Measurements from ENCODE around the gene MYO16.

MYO16 gene

DNA sequence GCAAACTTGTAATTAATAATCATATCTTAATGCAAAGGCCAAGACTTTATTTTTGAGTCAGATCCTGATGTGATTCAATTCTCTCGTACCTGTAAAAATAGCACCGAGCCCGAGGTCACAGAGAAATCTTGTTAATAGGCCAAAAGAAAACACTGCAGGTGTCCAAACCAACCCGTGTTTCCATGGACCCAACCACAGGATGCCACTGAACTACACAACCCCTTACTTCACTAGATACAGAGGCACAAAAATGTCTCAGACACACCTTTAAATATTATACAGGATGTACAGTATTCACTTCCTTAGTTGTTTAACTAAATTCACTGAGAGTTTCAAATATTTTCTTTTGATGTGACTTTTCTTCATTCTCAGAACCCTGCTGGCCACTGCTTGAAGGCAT is 530.9 kb downstream of the MYO16 start:
- DNase-seq, result no peak

DNA sequence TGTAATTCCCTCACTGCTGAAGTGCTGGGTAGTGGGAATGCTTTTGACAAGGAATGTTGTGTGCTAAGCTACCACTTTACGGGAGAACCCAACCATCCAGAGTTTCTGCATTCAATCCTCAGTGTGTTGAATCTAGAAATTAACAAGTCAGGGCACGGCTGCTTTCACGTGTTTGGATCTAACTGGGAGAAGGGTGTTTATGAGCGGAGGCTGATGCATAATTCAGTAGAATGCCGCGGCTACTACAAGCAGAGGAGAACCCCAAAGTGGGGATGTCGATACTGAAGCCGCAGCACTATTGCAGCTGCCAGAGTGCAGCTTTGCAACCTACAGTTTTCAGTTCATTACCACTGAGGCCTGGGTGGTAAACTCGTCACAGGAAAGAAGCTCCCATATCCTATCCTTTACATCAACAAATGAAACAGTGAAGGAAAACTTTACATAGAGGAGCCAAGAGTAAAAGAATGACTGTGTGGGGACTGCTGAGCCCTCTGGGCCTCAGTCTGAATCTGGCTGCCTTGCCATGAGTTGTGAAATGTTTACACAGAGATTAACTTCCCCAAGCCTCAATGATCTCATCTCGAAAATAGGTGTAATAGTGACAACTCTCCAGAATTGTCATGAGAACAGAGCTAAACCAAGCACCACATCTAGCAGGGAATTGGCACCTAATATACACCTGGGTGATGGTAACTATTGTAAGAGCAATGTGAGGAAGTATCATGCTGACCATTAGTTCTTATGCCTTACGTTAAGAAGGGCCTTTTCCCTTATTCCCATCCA is 531.7 kb downstream of the MYO16 start:
- DNase-seq, result no peak

DNA sequence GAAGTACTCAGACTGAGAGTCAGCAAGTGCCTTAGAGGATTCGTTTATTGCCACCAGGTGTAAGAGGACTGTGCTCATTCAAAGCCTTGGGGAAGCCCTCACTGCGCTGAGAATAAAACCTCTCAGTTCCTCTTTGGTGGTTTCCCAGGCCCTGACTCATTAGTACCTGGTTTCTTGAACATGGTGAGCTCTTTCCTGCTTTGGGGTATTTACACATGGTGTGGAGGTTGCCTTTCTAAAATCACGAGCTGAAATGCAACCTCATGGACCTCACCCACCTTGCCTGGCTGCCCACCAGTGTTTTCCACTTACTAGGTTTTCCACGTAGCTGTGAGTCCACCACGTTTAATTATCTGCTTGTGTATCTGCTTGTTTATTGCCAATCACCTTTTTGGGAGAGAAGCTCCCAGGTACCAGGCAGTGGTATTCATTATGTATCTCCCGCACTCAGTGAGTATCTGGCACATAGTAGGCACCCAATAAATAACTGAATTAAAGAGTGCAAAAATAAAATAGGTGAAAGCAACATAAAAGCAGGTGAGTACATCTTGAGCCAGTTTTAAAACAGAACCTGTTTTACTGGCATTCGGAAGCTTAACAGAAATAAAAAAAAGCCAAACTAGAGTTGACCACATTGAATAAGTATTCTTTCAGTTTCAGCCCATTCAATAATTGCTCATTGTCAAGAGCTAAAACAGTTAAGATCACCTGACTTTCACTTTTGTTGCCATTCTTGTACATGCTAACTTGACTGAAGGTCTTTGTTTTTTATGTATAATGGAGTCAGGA is 533.0 kb downstream of the MYO16 start:
- DNase-seq, result no peak

DNA sequence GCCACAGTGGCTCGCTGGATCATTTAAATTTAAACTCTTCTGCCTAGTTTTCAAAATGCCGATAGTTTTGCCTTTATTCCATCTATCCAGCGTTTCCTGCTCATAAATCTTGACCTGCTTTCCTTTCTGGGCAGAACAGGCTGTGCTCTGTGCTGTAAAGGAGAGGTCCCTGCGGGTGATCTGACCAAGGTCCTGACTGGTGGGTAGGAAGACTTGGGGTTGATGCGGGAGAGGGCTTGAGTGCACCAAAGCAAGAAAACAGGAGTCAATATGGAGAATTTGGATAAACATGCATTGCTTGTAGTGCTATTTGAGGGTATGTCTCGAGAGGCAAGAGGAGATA is 533.6 kb downstream of the MYO16 start:
- no peak for DNase-seq

DNA sequence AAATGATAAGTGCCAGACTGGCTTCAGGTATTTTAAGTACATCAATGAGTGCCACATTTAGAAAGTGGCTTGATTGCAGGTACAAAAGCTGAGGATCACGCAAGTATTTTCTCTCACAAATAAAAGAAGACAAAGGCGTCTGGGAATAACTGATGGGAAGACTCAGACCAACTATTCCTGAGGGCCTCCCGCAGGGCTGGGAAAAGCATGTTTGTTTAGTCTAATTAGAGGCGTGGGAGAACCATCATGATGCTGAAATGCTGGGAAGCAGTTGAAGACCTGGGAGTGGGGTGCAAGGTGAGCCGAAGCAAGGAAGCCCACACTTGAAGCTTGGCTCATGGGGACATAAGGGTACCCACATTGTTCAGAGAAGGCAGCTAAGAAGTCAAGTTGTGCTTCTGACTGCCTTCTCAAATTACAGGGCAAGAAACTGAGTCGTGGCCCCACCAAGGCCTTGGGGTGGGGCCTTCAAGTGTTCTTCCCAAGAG is 536.0 kb downstream of the MYO16 start:
- no peak for DNase-seq

DNA sequence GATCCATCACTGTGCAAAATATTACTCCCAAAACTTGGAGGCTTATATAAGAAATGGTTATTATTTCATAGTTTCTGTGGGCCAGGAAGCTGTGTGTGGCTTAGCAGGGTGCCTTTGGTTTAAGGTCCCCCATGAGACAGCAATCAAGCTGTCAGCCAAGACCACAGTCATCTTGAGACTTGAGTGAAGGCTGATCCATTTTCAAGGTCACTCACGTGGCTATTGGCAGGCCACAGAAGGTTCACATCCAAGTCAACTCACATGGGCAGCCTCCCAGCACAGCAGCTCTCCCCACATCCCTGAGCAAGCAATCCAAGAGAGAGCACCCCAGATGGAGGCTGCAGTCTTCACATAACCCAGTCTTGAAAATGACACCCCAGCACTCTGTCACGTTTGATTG is 537.4 kb downstream of the MYO16 start:
- DNase-seq, result no peak

DNA sequence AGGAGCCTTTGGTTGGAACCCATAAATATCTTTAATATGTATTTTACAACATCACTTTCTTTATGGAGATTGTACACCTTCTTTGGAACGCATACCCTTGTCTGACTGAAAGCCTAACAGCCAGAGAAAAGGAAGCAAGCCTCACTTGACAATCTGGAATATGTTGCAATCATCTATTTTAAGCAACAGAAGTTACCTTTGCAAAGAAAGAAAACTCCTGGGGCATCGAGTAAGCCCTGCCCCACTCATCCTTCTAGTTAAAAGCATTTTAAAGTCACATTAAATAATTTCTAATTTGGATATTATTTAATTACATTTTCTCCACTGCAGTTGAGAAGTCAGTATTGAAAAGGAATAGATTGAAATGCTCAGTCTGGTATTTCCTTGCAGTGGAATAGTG is 542.7 kb downstream of the MYO16 start:
- no peak for DNase-seq

DNA sequence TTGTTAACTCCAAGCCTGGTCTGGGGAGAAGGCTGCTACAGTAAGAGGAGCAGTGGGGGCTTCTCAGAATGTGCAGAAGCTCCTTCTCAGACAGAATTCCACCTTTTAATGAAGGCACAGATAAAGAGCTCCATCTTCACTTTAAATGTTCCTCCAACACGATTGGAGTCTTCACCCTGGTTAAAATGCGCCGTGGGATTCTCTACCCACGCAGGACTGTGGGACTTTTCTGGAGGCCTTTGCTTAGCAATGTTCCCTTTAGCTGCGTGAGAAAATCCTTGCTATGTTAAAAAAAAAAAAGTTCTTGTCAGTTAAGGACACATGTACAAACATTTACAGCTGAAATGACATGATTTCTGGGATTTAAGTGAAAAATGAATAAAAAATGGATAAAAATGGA is 546.3 kb downstream of the MYO16 start:
- DNase-seq, result no peak

DNA sequence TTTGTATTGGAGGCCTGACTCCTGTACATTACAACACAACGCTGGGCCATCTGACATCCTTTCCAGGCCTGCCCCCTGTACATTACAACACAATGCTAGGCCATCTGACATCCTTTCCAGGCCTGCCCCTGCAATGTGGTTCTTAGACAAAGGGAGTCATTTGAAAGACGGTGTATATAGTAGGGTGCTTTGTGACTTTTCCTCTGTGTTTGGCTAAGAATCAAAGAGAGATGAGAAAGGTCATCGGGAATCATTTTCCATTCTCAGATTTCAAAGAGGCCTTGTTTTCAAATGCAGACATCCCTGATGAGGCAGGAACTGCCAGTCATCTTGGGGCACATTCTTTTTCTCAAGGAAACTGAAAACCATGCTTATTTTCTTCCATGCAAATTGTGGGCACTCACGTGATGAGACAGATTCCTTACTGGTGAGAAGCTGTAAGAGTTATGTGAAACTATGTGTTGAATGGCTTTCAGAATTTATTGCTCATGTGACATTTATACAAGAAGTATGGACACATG is 551.6 kb downstream of the MYO16 start:
- DNase-seq, result no peak

DNA sequence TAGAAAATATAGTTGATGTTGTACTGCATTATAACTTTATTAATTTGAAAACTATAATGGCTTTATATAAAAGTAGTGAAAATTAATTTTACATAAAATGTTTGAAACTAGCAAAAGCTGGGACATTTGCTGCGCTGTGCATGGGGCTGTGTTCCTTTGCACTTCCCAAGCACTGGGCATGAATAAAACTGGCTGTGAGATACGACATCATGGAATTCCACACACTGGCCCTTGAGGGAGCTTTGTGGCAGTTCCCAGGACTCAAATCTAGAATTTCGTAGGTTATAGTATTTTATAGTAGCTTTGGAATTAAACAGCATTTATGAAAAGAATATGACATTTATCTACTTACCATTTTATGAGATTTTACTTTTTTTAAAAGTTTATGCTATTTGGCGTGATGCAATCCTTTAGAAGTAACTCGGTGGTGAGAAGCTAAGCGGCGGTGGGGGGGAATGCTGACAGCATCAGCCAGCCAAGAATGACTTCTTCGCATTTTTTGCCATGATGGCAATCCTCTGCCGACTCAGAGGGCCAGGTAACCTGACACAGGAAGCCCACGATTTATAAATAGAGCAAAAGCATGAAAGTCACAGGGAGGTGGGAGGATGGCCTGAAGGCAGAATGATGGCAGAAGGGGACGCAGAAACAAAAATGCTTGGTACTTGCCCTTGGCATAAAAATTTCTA is 553.5 kb downstream of the MYO16 start:
- DNase-seq, result no peak

DNA sequence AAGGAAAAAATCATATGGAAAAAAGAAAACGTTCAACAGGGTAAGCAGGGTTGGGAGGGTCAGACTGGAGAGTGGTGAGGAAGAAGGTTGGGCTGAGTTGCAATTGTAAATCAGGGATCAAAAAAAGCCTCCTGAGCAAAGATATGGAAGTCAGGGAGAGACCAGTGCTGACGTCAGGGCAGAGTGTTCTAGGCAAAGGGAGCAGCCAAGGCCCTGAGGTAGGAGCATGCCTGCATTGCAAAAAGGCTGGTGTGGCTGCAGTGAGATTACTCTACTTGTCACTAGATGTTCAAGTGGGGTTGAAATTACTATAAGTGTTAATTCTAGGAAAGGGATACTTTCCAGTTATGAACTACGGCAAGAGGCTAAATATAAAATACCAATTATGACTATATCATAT is 562.0 kb downstream of the MYO16 start:
- no peak for DNase-seq

DNA sequence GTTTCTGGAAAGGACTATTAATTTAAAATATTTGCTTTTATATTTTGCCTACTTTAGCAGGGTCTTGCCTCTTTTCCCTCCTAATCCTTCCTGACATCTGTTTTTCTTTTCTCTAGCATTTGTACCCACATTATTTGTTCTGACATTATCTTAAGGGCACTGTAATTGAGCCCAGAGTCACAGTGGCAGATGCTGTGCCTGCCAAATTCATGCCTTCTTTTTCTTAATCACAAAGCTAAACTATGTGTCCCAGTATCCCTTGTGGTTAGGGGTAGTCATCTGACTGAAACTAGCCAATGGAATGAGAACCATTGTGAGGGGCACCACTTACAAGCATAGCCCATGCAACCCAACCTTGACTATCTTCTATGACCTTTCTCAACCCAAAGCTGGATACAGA is 562.9 kb downstream of the MYO16 start:
- DNase-seq, result no peak

DNA sequence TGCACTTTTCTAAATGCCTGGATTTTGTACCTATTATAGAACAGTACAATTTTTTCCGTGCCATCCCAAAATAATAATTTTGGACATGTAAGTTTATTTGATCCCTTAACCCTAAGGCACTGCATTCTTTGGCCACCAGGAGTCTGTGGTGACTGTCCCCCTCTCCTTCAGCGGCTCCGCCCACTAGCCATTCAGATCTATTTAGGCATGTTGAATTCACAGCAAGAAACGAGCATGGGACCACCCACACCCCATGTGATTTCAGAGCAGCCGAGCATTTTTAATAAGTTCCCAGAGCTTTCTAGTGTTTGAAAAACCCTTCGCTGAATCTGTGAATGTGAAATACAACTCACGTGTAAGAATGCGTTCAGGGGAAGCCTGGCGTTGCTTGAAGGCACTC is 567.5 kb downstream of the MYO16 start:
- DNase-seq, result no peak

DNA sequence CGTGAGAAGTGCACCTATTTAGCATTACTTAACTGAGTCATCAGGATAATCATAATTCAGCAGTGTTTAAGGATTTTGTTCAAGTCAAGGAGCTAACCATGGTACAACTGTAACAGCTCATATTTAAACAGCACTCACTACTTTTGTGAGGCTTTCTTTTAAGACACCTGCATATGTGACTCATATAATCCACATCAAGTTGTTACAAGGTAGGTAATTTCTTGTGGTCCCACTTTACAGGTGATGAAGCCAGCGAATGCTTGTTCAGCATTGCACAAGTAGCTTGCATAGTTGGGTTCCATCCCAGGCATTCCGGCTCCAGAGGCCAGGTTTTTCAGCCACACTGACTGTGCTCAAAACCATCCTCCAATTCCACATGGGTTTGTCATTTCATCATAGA is 569.2 kb downstream of the MYO16 start:
- no peak for DNase-seq

DNA sequence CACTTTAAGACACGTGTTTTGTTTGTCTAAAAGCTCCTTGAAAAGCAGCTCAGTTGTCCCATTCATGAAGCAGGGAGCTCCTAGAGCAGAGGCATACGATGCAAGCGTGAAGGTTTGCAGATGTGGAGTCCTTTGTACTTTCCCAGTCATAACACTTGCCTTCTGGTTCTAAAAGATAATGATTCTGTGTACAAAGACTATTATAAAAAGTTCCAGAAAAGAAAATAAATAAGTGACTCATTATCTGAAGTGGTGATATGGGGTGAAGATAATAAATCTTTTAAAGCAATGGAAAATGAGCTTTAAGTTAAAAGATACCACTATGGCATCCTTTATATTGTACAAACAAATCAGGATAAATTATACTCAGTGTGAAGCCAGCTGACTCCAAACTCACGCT is 569.9 kb downstream of the MYO16 start:
- no peak for DNase-seq

DNA sequence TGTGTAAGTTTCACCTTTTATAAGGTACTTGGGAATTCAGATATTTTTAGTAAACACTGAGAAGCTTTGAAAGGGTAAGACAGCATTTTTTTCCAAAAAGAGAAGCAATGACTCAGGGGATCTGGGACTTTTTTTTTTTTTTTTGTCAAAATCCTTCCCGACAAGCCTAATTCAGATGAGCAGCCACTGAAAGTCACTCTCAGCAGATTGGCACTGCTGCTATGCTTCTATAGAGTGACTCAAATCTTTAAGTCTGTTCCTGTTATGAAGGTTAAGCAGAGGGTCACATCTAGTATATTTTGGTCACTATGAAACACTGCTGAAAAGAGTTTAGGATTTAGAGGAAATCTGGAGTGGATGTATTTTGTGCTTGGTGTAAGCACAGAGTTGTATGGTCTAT is 571.1 kb downstream of the MYO16 start:
- DNase-seq, result no peak

DNA sequence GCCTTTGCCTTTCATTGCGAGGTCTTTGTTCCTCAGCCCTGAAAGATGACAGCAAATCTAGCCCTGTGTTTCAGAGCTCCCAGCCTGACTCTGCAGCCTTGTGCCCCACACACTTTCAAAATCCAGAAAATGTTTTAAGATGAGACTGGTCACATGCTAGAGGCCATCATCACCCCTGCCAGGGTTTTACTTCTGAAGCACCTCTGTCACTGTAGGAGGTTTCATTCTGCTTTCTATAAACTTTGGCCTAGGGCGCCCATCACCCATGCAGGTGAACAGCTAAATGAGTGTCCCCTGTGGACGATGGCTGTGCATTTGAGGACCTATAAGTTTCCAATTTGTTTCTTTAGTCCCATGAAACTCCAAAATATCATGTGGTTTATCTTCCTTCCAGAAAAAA is 574.2 kb downstream of the MYO16 start:
- no peak for DNase-seq

DNA sequence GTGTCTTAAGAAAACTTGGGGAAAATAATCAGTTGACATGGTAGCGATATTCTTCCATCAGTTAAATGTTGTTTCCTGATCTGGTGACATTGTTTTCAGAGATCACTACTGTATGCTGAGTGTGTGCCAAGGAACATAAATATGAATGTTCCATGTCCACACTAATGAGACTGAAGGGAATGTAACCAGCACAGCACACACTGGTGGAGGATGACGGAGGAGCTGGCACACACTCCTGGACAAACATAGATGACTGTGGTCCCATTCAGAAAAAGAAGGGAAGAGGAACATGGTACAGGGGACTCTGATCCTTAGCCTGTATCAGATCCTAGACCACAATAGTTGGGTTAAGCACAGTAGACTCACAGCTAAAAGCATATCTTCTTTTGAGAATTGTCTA is 574.8 kb downstream of the MYO16 start:
- no peak for DNase-seq

DNA sequence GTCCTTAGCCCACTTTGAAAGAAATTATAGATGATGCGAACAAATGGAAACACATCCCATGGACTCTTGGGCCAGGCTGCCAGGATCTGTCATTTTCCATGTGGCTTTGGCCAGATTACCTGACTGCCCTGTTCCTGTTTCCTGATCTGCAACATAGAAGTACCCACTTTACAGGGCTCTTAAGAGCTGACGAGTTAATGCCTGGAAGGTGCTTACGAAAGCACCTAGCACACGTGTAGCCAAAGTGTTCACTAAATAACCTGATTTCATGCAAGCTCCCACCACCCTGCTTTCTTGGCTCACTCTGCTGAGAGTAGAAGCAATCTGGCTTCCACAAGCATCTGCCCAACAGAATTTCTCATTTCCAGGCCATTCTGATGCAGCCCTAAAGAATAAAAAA is 575.2 kb downstream of the MYO16 start:
- DNase-seq, result no peak

DNA sequence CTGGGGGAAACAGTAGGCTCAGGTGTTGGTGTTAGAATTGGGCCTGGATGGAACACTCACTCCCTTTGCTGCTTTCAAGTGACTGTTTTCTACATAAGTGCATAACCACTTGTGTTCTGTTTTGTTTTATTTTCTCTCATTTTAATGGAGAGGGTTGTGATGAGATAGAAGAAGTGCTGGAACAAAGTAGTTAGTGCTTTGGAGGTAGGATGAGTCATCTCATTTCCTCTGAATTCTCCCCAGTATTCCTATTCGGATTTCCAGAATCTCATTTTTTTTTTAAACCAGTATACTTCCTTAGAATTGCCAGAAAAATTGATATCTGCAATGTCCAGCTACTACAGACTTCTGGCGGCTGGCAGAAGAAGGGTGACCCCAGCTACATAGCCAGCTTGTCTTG is 575.9 kb downstream of the MYO16 start:
- DNase-seq, result no peak

DNA sequence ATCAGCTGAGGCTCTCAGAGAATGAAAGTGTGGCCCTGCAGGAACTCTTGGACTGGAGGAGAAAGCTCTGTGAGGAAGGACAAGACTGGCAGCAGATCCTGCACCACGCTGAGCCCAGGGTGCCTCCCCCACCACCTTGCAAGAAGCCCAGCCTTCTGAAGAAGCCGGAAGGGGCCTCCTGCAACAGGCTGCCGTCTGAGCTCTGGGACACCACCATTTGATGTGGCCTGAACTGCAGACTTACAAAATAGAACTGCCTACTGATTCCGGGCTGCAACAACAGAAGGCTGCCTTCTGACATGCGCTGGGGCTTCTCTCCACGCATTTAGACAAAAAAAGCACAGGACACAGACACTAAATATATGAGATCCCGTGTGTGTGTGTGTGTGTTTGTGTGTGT is 577.2 kb downstream of the MYO16 start:
- no peak for DNase-seq

DNA sequence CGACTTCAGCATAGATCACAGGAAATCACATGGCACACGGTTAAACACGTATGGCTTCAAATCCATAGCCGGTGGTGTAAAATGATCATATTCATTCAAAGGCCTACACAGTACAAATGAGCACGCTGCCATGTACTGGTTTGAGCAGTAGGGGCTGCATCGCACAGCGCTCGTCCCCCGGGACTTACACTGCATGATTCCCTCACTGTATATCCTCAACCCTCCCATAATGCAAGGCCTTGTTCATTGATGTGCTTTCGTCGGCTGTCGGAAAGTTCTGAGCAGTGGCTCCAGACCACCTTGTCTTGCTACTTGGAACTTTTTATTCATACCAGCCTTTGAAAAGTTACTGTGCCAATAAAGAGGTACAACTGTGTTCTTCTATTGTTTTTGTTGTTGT is 578.2 kb downstream of the MYO16 start:
- no peak for DNase-seq

DNA sequence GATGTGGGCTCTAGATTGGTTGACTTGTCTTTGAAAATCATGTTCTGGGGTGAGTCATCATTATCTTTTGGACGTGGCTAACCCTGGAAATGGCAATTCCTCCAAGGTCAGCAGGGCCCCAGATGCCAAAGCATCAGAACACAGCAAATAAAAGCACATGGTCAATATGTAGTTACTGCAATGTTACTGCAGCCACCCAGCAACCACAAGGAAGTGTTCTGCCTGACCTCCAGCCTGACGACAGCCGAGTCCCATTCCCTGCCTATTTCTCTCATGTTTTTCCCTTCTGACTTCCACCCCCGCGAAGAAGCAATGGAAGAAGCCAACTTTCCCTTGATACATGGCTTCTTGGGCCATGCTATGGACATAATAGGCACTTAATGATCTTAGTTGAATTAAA is 579.1 kb downstream of the MYO16 start:
- DNase-seq, result no peak

DNA sequence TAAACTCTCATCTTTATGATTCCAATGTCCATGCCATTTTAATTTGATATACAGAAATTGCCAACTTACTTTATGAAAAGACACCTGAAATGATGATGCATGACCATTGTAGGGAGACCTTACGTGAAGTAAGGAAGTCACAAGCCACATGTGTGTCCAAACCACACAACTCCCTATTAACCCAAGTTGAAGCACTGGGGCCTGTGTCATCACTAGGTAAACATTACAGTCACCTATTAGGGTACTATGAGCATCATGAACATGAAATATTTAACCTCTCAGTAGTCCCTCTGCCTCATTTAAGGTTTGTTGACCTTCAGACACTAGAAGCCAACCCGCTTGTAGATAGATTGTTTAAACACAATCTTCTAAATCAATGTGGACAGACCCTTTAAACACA is 580.1 kb downstream of the MYO16 start:
- no peak for DNase-seq
